NCI-H526 (cell line): ENCODE measurements around the gene MSANTD2.

Experiments
- DNase-seq, 2 experiments: peaks; one replicate each; lab custom pipeline; 2025; lab: John Stamatoyannopoulos, UW

MSANTD2 gene

GRCh38 chr11:124737638-124738305, 62.4 kb downstream of the MSANTD2 start:
- DNase-seq = no peak

DNA sequence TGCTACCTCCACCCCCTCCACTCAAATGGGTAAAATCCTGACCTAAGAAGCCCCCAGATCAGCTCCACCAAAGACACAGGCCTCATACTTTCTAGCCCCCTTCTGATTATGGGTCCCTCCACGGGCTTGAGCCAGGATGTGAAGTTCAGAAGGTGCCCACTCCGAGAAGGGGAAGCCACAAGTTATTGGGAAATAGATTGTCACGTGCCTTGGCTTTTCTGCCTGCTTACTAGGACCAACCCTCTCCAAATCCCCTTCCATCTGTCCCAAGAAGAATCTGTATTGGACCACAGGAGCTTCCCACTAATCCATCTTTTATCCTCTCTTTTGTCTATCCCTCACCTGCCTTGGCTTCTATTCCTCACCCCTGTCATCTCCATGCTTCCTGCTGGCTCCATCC, 63.5 kb downstream of the MSANTD2 start:
- no peak for DNase-seq

DNA sequence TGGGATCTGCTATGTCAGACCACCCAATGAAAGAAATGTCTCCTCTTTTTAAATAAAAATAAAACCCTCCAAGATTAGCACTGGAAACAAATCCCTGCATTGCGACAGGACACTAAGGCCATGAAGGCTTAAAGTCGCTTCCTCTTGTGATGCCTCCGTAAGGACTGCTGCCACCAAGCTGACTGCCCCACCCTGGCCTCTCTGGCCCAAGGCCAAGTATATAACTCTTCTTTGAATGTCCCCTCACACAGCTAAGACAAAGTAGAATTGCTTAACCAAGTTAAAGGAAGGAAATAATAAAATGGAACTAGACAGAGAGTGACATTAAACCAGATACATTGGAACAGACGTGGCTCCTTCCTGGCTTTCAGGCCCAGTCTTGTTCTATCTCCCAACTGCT, 68.0 kb downstream of the MSANTD2 start:
- no peak for DNase-seq

GRCh38 chr11:124729571-124729970, 70.6 kb downstream of the MSANTD2 start:
- no peak for DNase-seq

GRCh38 chr11:124728134-124728533, 72.1 kb downstream of the MSANTD2 start:
- DNase-seq = no peak

- DNase-seq = no peak
Observed at GRCh38 chr11:124727474-124727873, 72.7 kb downstream of the MSANTD2 start.

DNA sequence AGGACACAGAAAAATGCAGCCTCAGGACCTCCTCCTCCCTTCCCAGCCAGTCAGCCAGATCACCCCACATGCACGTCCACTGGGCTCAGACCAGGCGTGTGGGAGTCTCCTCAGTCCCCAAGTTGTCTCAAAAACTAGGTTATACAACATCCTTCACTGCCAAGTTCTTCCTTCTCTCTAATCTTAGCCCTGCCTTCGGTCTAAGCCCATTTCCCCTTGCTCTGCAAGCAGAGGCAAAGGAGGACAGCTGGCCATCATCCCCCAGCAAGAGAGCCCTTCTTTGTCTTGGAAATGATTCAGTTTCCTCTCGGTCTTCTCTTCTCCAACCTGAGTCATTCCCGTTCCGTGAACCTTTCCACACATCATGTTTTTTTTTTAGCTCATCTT, 74.5 kb downstream of the MSANTD2 start:
- no peak for DNase-seq

DNA sequence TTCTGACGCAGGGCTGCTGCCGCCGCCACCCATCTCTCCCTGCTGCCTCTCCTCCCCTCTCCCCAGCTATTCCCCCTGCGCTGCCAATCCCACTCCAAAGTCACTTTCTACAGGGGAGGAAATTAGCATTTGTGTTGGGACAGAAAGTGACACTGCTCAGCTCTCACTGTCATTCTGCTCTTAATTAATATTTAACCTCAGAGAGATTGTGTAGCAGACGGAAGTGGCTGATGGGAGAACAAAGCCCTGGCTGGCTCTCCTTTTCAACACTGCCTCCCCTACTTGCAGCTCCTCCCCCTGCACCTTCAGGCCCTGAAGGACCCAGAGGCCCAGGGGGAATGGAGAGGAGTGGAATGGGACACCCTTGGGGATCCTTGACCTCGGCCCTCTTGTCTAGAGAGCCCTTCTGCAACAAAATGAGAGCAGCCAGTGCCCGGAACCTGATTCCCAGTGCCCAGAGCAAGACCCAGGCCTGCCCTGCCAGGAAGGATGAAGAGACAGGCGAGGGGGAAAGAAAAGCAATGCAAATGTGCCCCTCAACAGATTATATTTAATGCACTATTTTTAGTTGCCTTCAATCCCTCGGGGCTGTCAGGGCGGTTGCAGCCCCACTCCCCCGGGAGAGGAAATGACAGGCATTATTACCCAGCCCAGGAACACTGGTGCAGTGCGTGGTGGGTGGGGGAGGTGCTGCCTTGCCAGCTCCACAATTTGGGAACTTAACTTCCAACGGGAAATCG, 75.1 kb downstream of the MSANTD2 start:
- DNase-seq = peak; percentile 89 to 94

DNA sequence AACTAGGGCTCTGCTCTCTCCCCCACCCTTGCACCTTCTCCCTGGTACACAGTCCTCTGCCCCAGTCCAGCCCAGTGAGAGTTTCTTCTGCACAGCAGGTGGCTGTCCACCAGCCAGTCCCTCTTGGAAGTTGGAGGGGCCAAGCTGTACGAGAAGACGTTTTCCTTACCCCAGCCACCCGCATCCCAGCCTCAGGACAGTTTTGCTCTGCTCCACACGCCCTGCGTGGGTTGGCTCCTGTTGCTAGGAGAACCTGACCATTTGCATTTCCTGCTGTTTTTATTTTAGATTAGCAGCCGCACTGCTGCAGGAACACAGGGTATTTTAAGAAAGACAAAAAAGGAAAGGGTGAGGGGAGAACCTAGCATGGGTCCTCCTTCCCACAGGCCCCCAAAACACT, 78.0 kb downstream of the MSANTD2 start:
- DNase-seq = peak; percentile 30 to 79

DNA sequence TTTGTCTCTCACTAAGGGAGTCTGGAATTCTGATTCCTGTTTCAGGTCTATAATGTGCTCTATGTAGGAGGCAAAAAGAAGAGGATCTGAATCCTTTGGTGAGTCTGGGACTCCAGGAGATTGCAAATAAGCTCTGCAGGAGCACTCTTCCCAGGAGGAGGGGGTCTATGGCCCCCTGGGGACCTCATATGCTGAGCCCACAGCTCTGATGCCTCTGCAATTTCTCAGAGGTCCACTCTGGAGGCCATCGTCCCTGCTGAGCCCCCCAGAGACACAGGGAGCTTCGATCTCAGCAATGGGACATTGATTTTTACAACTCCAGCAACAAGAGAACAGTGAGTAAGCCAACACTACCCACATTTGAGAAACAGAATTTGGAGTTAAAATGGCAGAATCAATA, 80.7 kb downstream of the MSANTD2 start:
- DNase-seq = no peak

DNA sequence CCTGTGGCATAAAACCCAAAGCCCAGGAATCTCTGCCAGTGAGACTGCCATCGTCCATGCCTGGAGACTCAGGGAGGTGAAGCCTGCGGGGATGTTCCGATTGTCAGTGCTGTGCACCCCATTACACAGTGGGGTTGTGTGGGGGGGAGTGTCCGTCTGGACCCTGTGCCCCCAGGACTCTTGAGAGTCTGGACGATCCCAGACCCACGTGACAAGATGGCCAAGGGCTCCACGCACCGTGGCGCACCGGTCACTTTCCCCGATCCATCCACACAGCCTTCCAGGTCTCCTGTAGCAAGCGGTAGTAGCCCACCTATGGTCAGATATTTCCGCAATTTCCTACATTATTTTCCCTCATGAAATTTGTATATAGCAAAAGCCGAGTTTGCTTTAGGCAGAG, 81.4 kb downstream of the MSANTD2 start:
- no peak for DNase-seq

GRCh38 chr11:124717786-124718651, 82.2 kb downstream of the MSANTD2 start:
- DNase-seq = peak in 1 of 2 experiments; percentile 80

- no peak for DNase-seq
Observed at GRCh38 chr11:124717421-124717785, 82.8 kb downstream of the MSANTD2 start.

GRCh38 chr11:124716591-124716990, 83.6 kb downstream of the MSANTD2 start:
- no peak for DNase-seq
